Fibroblast of villous mesenchyme (primary cell): ENCODE results near the gene GSTT2B. TPM values are rescaled to one million over a fixed set of nuclear protein-coding genes. Genes with fewer than 3 reads are reported as not detected.
"Not testable (repeated sequence)": the region's sequence is repeated elsewhere in the genome, so short reads cannot be mapped to it uniquely, and the experiment has no call there.

Experiments
- DNase-seq: peaks from one replicate; pipeline ENCODE4 v3.0.0-alpha.2; 2010; ENCODE audit warnings: low read depth
- H3K4me3 ChIP-seq: 2 replicates; pipeline ENCODE4 v1.5.1; 2011; ENCODE audit warnings: low read depth, mild to moderate bottlenecking, low read length
- CTCF ChIP-seq: IDR thresholded peaks from 2 replicates; pipeline ENCODE4 v1.5.1; 2012; ENCODE audit warnings: low read depth, mild to moderate bottlenecking, low read length; ENCODE audit not compliant: insufficient read depth
- total RNA-seq: library from RNA; depleted of rRNA; stranded (reverse); fragments of >200 nt; gene quantifications from 2 replicates; pipeline ENCODE4 v1.2.3, GENCODE V29; 2012

The GSTT2B gene
- total RNA-seq, 1 donor, result 1.3 TPM

GRCh38 chr22:23909296-23909898 lies 51.6 kb downstream of the GSTT2B start:
- H3K4me3 ChIP-seq, result no peak overlapping the region
- TF ChIP-seq CTCF, result no peak
- peak; percentile 65 for DNase-seq

GRCh38 chr22:23908587-23909205 lies 52.3 kb downstream of the GSTT2B start:
- TF ChIP-seq CTCF, result no peak
- no peak overlapping the region for H3K4me3 ChIP-seq
- peak; percentile 18 for DNase-seq

- not testable (repeated sequence) for H3K4me3 ChIP-seq, DNase-seq
Observed at GRCh38 chr22:23907423-23907822, 53.6 kb downstream of the GSTT2B start.

Other genes with a start within 250 kb of the GSTT2B start
- 7.8 and 8.4 TPM in 2 replicates for gene ZNF70, start 210.1 kb downstream of the GSTT2B start, total RNA-seq
- gene VPREB3, start 206.8 kb downstream of the GSTT2B start, total RNA-seq, result not detected in 2 replicates
- gene C22orf15, start 198.2 kb downstream of the GSTT2B start, total RNA-seq, result 0.43 and 1.6 TPM in 2 replicates
- 3.9 and 6.1 TPM in 2 replicates for gene CHCHD10, start 193.2 kb downstream of the GSTT2B start, total RNA-seq
- 16.0 and 93.1 TPM in 2 replicates for gene MMP11, start 188.3 kb downstream of the GSTT2B start, total RNA-seq
- gene SMARCB1, start 174.2 kb downstream of the GSTT2B start, total RNA-seq, result 61.7 and 76.3 TPM in 2 replicates
- gene DERL3, start 122.2 kb downstream of the GSTT2B start, total RNA-seq, result 0.32 and 0.86 TPM in 2 replicates
- gene SLC2A11, start 103.3 kb downstream of the GSTT2B start, total RNA-seq, result 12.2 and 15.1 TPM in 2 replicates
- gene MIF, start 66.8 kb downstream of the GSTT2B start, total RNA-seq, result 133 and 161 TPM in 2 replicates
- gene DDTL, start 5.7 kb upstream of the GSTT2B start, total RNA-seq, result 2.3 and 3.0 TPM in 2 replicates
- gene DDT, start 13.2 kb upstream of the GSTT2B start, total RNA-seq, result 88.9 and 109 TPM in 2 replicates
- gene GSTT2, start 18.9 kb upstream of the GSTT2B start, total RNA-seq, result 0.32 TPM in 1 of 2 replicates, not detected in the other
- gene GSTT4, start 44.3 kb upstream of the GSTT2B start, total RNA-seq, result not detected in 2 replicates
- 51.2 and 60.9 TPM in 2 replicates for gene CABIN1, start 50.1 kb upstream of the GSTT2B start, total RNA-seq
- 0.64 and 1.3 TPM in 2 replicates for gene SUSD2, start 220.3 kb upstream of the GSTT2B start, total RNA-seq